Keratinocyte (primary cell): ENCODE measurements around the gene DHRSX.

Experiments used
- CTCF ChIP-seq, 3 experiments: IDR thresholded peaks in 1 of 3; conservative IDR thresholded peaks in 1 of 3; optimal IDR thresholded peaks in 1 of 3; 2 replicates in 2 of 3; 3 replicates in 1 of 3; pipeline versions ENCODE3 to v1.5.1; 2011; ENCODE audit warnings: low read length in 3 of 3, mild to moderate bottlenecking in 3 of 3, moderate library complexity in 2 of 3, control low read depth in 1 of 3, inconsistent platforms in 1 of 3; ENCODE audit not compliant: insufficient read depth in 2 of 3; ENCODE audit errors: extremely low read depth in 1 of 3
- EZH2 ChIP-seq: IDR thresholded peaks from one replicate; pipeline ENCODE4 v1.6.1; 2012; ENCODE audit warnings: inconsistent platforms, mild to moderate bottlenecking, low read length, moderate library complexity

- TF ChIP-seq EZH2 (no peak), CTCF (optimal IDR thresholded peaks at IDR 0.05 in 1 of 3, IDR thresholded peaks at IDR 0.05 in 1 of 3, conservative IDR thresholded peaks at IDR 0.05 in 1 of 3; ENCODE audit: extremely low read depth in 1 of 3, insufficient read depth in 2 of 3, low read length in 3 of 3) (no peak)
These were observed 154.6 kb downstream of the DHRSX start for GRCh38 chrX:2346158-2346557.
